Natural killer cell (primary cell): ENCODE measurements around the gene LINGO4. TPM values are rescaled to one million over a fixed set of nuclear protein-coding genes. Genes with fewer than 3 reads are reported as not detected.

ENCODE experiments used
- ATAC-seq, 3 donors: fragments of 150-1000 bp in 2 of 3; fragments of 200-7000 bp in 1 of 3; cut with Tn5 transposase; 1 replicate in 1 of 3; 2 replicates in 2 of 3; pipeline ENCODE4 v1.10.0; 2021; ENCODE audit warnings: mild to moderate bottlenecking in 2 of 3, moderate library complexity in 2 of 3
- DNase-seq, 2 donors: peaks; one replicate each; pipeline versions ENCODE4 v3.0.0 to v3.0.0-alpha.2; 2013 to 2021; ENCODE audit warnings: mixed read lengths in 1 of 2
- H3K27ac ChIP-seq: one replicate; pipeline ENCODE4 v1.5.1; 2013; ENCODE audit warnings: mild to moderate bottlenecking, low read length
- H3K27me3 ChIP-seq: one replicate; pipeline ENCODE4 v1.6.1; 2013; ENCODE audit warnings: low read length; ENCODE audit not compliant: control insufficient read depth, insufficient read depth
- H3K36me3 ChIP-seq: one replicate; pipeline ENCODE4 v1.6.1; 2013; ENCODE audit warnings: low read length; ENCODE audit not compliant: control insufficient read depth, insufficient read depth
- H3K4me1 ChIP-seq: one replicate; pipeline ENCODE4 v1.6.1; 2013; ENCODE audit warnings: low read length; ENCODE audit not compliant: control insufficient read depth, insufficient read depth
- H3K4me3 ChIP-seq: one replicate; pipeline ENCODE4 v1.5.1; 2013; ENCODE audit warnings: low read length
- H3K9me3 ChIP-seq: one replicate; pipeline ENCODE4 v1.6.1; 2013; ENCODE audit warnings: low read length; ENCODE audit not compliant: control insufficient read depth, insufficient read depth
- H3K27ac Mint-ChIP-seq, 2 donors: one replicate each; pipeline ENCODE4 v1.8.0; 2022; ENCODE audit warnings: mild to moderate bottlenecking in 2 of 2, mixed read lengths in 2 of 2, moderate library complexity in 1 of 2
- H3K27me3 Mint-ChIP-seq, 2 donors: one replicate each; pipeline ENCODE4 v1.8.0; 2022; ENCODE audit warnings: low read depth in 2 of 2, mixed read lengths in 2 of 2
- H3K36me3 Mint-ChIP-seq: one replicate; pipeline ENCODE4 v1.8.0; 2022; ENCODE audit warnings: mixed read lengths
- H3K4me1 Mint-ChIP-seq, 2 donors: one replicate each; pipeline ENCODE4 v1.8.0; 2022; ENCODE audit warnings: mixed read lengths in 2 of 2
- H3K4me3 Mint-ChIP-seq: one replicate; pipeline ENCODE4 v1.8.0; 2022; ENCODE audit warnings: mild to moderate bottlenecking, moderate library complexity, mixed read lengths
- H3K9me3 Mint-ChIP-seq, 2 donors: one replicate each; pipeline ENCODE4 v1.8.0; 2022; ENCODE audit warnings: mixed read lengths in 2 of 2
- WGBS: methylation state at CpG from one replicate; pipeline ENCODE4 v1.1.7; 2013; ENCODE audit warnings: missing lambda C conversion rate; ENCODE audit not compliant: insufficient coverage; 5-methylcytosine and 5-hydroxymethylcytosine counted together
- intact Hi-C: fragments of 100-400 bp; cut with micrococcal nuclease; formaldehyde crosslinking; loops from one replicate; pipeline ENCODE4 v1.14.2; 2022
- total RNA-seq, 4 donors: library from RNA; stranded (reverse); fragments of 120-200 nt in 1 of 4; gene quantifications; one replicate each; pipeline versions ENCODE4 v1.2.3 to v1.2.4, GENCODE V29; 2013 to 2022
- TF ChIP-seq, protein P1 (sequence below): fragments of 200-600 bp; IDR thresholded peaks from one replicate; pipeline ENCODE4 v1.8.0; 2022; ENCODE audit warnings: antibody characterized with exemption

LINGO4 gene
- total RNA-seq, 3 donors from 2014 or later (not counting 1 experiment from before 2014, with no cell fraction given) = not detected

DNA sequence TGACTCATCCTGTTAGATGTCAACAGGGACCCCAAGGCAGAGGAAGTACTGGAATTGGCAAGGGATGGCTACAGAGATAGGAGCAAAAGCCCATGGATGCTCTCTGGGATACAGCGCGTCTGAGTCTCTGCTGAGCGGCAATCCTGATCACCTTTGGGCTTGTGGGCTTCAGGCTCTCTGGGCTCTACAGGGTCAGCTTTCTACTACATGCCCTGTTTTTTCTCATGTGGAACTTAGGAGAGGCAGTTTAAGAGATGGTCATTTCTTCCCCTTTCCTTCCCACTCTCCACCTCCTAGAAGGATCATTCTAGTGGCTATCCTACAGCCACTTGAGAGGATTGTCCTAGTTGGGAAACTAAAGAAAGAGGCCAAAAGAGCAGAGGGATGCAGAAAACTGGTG lies 1.3 kb downstream of the LINGO4 start:
- Mint-ChIP-seq H3K27me3 (peaks cover 0 to 5% of the 10 kb centered on the region in 2 donors), H3K4me3 (no peak overlapping the region), H3K4me1 (peaks cover 13 to 15% of the 10 kb centered on the region in 2 donors), H3K9me3 (no peaks in the 10 kb centered on the region), H3K36me3 (no peaks in the 10 kb centered on the region), H3K27ac (no peak overlapping the region)
- TF ChIP-seq, protein P1, sequence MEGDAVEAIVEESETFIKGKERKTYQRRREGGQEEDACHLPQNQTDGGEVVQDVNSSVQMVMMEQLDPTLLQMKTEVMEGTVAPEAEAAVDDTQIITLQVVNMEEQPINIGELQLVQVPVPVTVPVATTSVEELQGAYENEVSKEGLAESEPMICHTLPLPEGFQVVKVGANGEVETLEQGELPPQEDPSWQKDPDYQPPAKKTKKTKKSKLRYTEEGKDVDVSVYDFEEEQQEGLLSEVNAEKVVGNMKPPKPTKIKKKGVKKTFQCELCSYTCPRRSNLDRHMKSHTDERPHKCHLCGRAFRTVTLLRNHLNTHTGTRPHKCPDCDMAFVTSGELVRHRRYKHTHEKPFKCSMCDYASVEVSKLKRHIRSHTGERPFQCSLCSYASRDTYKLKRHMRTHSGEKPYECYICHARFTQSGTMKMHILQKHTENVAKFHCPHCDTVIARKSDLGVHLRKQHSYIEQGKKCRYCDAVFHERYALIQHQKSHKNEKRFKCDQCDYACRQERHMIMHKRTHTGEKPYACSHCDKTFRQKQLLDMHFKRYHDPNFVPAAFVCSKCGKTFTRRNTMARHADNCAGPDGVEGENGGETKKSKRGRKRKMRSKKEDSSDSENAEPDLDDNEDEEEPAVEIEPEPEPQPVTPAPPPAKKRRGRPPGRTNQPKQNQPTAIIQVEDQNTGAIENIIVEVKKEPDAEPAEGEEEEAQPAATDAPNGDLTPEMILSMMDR = no peak
- H3K36me3 ChIP-seq = no peaks in the 10 kb centered on the region
- WGBS = 97% methylated on average over 3 of the region's 3 CpGs
- intact Hi-C loops = no loop called here
- DNase-seq (no peak), ATAC-seq (no peak)
- no peak overlapping the region for H3K27ac ChIP-seq
- no peak overlapping the region for H3K4me3 ChIP-seq
- peaks cover 9% of the 10 kb centered on the region for H3K4me1 ChIP-seq
- H3K9me3 ChIP-seq = no peaks in the 10 kb centered on the region
- H3K27me3 ChIP-seq = no peaks in the 10 kb centered on the region

GRCh38 chr1:151803164-151803563 lies 2.1 kb downstream of the LINGO4 start:
- Mint-ChIP-seq H3K9me3 (no peaks in the 10 kb centered on the region), H3K27ac (no peak overlapping the region), H3K27me3 (peaks cover 0 to 5% of the 10 kb centered on the region in 2 donors), H3K4me1 (peaks cover 13 to 15% of the 10 kb centered on the region in 2 donors), H3K4me3 (no peak overlapping the region), H3K36me3 (no peaks in the 10 kb centered on the region)
- ATAC-seq (no peak), DNase-seq (no peak)
- intact Hi-C loops = no loop called here
- TF ChIP-seq, protein P1 = no peak
- Histone ChIP-seq H3K27me3 (no peaks in the 10 kb centered on the region), H3K4me1 (peaks cover 9% of the 10 kb centered on the region), H3K36me3 (no peaks in the 10 kb centered on the region), H3K9me3 (no peaks in the 10 kb centered on the region), H3K27ac (no peak overlapping the region), H3K4me3 (no peak overlapping the region)

DNA sequence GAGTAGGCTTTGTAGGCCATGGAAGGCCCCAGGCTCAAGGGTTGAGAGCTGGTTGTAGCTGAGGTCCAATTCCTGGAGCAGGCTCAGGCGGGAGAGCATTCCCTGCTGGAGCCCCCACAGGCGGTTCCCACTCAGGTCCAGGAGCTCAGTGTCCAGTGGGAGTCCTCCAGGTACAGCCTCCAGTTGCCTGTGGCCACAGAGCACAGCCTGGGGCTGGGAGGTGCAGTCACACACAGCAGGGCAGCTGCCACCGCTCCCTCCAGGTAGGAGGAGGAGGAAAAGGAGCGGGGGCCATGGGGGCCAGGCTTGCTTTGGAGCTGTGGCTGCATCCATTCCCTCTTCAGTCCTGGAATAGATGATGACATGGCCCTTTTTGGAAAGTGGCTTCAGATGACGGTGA lies 2.8 kb downstream of the LINGO4 start:
- Histone ChIP-seq H3K36me3 (no peaks in the 10 kb centered on the region), H3K9me3 (no peaks in the 10 kb centered on the region), H3K4me3 (no peak overlapping the region), H3K4me1 (peaks cover 9% of the 10 kb centered on the region), H3K27ac (no peak overlapping the region), H3K27me3 (no peaks in the 10 kb centered on the region)
- DNase-seq = no peak
- Mint-ChIP-seq H3K4me3 (no peak overlapping the region), H3K36me3 (no peaks in the 10 kb centered on the region), H3K4me1 (peaks cover 13 to 15% of the 10 kb centered on the region in 2 donors), H3K27ac (no peak overlapping the region), H3K27me3 (peaks cover 0 to 5% of the 10 kb centered on the region in 2 donors), H3K9me3 (no peaks in the 10 kb centered on the region)
- intact Hi-C loops = no loop called here
- WGBS = 90% methylated on average over 5 of the region's 5 CpGs
- TF ChIP-seq, protein P1 = no peak
- no peak for ATAC-seq

GRCh38 chr1:151801846-151802245 lies 3.4 kb downstream of the LINGO4 start:
- Histone ChIP-seq H3K4me3 (no peak overlapping the region), H3K27ac (no peak overlapping the region), H3K36me3 (no peaks in the 10 kb centered on the region), H3K9me3 (no peaks in the 10 kb centered on the region), H3K4me1 (peaks cover 9% of the 10 kb centered on the region), H3K27me3 (no peaks in the 10 kb centered on the region)
- intact Hi-C loops = no loop called here
- Mint-ChIP-seq H3K27me3 (peaks cover 0 to 5% of the 10 kb centered on the region in 2 donors), H3K36me3 (no peaks in the 10 kb centered on the region), H3K9me3 (no peaks in the 10 kb centered on the region), H3K4me1 (peaks cover 13 to 15% of the 10 kb centered on the region in 2 donors), H3K27ac (no peak overlapping the region), H3K4me3 (no peak overlapping the region)
- TF ChIP-seq, protein P1 = no peak
- ATAC-seq = no peak
- no peak for DNase-seq
- 95% methylated on average over 7 of the region's 7 CpGs for WGBS
